Colonic mucosa (tissue), 4 donors: ENCODE results near the gene ALPI. TPM values are rescaled to one million over a fixed set of nuclear protein-coding genes. Genes with fewer than 3 reads are reported as not detected.

Experiments used
- DNase-seq: peaks from one replicate; pipeline ENCODE4 v3.0.0-alpha.2; 2020
- H3K27ac ChIP-seq: fragments of 200-600 bp; one replicate; pipeline ENCODE4 v1.8.0; 2021
- H3K27me3 ChIP-seq: fragments of 200-600 bp; one replicate; pipeline ENCODE4 v1.8.0; 2021
- H3K36me3 ChIP-seq: fragments of 200-600 bp; one replicate; pipeline ENCODE4 v1.8.0; 2021
- H3K4me1 ChIP-seq: fragments of 200-600 bp; one replicate; pipeline ENCODE4 v1.8.0; 2021; ENCODE audit warnings: mild to moderate bottlenecking
- H3K4me3 ChIP-seq: fragments of 200-600 bp; one replicate; pipeline ENCODE4 v1.8.0; 2021
- H3K9ac ChIP-seq, 2 donors: one replicate each; pipeline ENCODE4 v1.7.0; 2013; ENCODE audit warnings: control low read depth in 2 of 2, low read depth in 2 of 2, low read length in 2 of 2
- H3K9me3 ChIP-seq: fragments of 200-600 bp; one replicate; pipeline ENCODE4 v1.8.0; 2021
- intact Hi-C: fragments of 100-400 bp; cut with DNase I; formaldehyde crosslinking; loops from one replicate; pipeline ENCODE4 v1.14.1; 2022
- total RNA-seq, 2 donors: library from RNA; stranded (reverse); fragmentation: NEBNext Ultra II Directional in 1 of 2; extraction: Animal tissue kit (Norgen Biotek cat#: 25700) in 1 of 2; gene quantifications; one replicate each; pipeline ENCODE4 v1.2.1, GENCODE V29; 2021
- TF ChIP-seq, protein P1 (sequence below): fragments of 200-600 bp; IDR thresholded peaks from one replicate; pipeline ENCODE4 v1.8.0; 2022; ENCODE audit warnings: antibody characterized with exemption, mild to moderate bottlenecking
- donor health status: healthy.
- donor health status: DM: no; HTN: no; CAD: no.
- donor health status: DM: no; HTN: no; CAD: no.

Gene ALPI
- total RNA-seq, 2 donors from 2014 or later = 9.4 to 27.1 TPM

DNA sequence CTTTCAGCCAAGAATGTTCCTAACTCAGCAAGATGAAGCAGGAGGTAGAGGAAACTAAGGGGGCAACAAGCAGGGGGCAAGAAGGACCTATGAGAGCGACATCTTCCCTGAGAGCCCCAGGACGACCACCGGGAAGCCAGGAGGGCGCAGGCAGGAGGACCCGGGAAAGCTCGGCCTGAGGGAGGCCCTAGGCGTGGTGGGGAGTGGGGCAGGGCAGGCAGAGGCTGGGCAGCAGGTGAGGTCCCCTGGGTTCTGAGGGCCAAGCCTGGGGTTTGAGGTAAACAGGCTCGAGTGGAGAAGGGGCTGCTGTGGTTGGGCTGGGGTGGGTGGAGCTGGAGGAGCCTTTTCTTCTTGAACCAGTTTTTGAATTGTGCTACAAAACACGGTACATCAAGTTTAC lies 1.3 kb upstream of the ALPI start:
- intact Hi-C loops = no loop called here
- DNase-seq = no peak

DNA sequence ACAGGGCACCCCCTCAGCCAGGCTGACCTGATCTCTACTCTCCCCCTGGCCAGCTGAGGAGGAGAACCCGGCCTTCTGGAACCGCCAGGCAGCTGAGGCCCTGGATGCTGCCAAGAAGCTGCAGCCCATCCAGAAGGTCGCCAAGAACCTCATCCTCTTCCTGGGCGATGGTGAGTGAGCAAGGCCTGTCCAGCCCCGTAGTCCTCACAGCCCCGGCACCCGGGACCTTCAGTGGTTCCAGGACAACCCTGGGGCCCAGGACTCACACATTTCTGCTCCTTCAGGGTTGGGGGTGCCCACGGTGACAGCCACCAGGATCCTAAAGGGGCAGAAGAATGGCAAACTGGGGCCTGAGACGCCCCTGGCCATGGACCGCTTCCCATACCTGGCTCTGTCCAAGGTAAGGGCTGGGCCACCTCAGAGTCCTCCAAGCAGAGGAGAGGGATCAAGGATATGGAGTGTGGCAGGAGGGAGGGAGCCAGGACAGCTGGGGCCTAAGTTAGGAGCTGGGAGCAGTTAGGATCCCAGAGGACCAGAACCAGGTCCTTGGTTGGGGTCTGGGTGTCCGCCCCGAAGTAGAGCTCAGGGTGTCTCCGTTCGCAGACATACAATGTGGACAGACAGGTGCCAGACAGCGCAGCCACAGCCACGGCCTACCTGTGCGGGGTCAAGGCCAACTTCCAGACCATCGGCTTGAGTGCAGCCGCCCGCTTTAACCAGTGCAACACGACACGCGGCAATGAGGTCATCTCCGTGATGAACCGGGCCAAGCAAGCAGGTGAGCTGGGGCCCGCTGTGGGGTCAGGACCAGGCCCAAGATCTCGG lies 555 bp downstream of the ALPI start:
- TF ChIP-seq, protein P1, sequence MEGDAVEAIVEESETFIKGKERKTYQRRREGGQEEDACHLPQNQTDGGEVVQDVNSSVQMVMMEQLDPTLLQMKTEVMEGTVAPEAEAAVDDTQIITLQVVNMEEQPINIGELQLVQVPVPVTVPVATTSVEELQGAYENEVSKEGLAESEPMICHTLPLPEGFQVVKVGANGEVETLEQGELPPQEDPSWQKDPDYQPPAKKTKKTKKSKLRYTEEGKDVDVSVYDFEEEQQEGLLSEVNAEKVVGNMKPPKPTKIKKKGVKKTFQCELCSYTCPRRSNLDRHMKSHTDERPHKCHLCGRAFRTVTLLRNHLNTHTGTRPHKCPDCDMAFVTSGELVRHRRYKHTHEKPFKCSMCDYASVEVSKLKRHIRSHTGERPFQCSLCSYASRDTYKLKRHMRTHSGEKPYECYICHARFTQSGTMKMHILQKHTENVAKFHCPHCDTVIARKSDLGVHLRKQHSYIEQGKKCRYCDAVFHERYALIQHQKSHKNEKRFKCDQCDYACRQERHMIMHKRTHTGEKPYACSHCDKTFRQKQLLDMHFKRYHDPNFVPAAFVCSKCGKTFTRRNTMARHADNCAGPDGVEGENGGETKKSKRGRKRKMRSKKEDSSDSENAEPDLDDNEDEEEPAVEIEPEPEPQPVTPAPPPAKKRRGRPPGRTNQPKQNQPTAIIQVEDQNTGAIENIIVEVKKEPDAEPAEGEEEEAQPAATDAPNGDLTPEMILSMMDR = no peak
- H3K9me3 ChIP-seq = no peaks in the 10 kb centered on the region
- intact Hi-C loops = no loop called here
- DNase-seq = no peak
- no peak overlapping the region for H3K9ac ChIP-seq
- peaks cover 4% of the 10 kb centered on the region for H3K27me3 ChIP-seq
- no peak overlapping the region for H3K4me3 ChIP-seq
- H3K36me3 ChIP-seq = no peaks in the 10 kb centered on the region
- H3K27ac ChIP-seq = no peak overlapping the region
- H3K4me1 ChIP-seq = no peaks in the 10 kb centered on the region

More for the DNA sequence above, 1.3 kb upstream of the ALPI start:
- H3K36me3 ChIP-seq = no peaks in the 10 kb centered on the region
- peaks cover 4% of the 10 kb centered on the region for H3K27me3 ChIP-seq
- no peak overlapping the region for H3K9ac ChIP-seq
- no peaks in the 10 kb centered on the region for H3K4me1 ChIP-seq
- H3K27ac ChIP-seq = no peak overlapping the region
- no peak overlapping the region for H3K4me3 ChIP-seq
- TF ChIP-seq, protein P1 = no peak
- no peaks in the 10 kb centered on the region for H3K9me3 ChIP-seq

DNA sequence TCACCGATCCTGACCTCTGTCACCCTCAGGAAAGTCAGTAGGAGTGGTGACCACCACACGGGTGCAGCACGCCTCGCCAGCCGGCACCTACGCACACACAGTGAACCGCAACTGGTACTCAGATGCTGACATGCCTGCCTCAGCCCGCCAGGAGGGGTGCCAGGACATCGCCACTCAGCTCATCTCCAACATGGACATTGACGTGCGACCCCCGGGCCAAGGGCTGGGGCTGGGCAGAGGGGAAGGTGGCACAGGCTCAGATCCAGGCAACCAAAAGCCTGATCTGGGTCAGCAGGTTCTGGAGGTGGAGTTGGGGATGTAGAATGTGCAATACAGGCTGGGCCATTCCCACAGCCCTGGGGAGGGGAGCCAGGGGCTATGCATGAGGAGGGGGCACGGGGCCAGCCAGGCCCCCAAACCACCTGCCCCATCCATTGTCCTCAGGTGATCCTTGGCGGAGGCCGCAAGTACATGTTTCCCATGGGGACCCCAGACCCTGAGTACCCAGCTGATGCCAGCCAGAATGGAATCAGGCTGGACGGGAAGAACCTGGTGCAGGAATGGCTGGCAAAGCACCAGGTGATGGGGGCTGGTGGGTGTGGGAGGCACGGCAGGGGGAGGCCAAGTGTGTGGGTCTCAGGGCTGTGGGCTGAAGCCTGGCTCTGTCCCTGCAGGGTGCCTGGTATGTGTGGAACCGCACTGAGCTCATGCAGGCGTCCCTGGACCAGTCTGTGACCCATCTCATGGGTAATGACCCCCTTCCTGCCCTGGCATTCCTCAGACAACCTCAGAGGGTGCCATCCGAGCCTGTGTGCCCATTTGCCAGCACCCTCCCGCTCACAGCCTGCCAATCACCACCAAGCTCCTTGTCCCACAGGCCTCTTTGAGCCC lies 1.4 kb downstream of the ALPI start:
- intact Hi-C loops = no loop called here

DNA sequence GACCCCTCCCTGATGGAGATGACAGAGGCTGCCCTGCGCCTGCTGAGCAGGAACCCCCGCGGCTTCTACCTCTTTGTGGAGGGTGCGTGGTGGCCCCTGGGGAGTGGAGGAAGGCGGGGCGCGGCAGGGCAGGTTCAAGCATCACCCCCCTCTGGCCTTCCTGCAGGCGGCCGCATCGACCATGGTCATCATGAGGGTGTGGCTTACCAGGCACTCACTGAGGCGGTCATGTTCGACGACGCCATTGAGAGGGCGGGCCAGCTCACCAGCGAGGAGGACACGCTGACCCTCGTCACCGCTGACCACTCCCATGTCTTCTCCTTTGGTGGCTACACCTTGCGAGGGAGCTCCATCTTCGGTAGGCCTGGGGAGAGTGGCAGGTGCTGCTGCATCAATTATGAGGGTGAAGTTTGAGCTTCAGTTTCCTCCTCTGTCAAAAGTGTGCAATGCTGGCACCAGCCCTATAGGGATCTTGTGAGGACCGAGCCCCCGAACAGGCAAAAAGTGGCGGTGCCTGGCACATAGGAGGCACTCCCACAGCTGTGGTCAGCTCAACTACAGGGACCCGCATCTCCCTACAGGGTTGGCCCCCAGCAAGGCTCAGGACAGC lies 2.2 kb downstream of the ALPI start:
- TF ChIP-seq, protein P1 = no peak
- H3K27ac ChIP-seq = no peak overlapping the region
- DNase-seq = no peak
- H3K9ac ChIP-seq = no peak overlapping the region
- H3K4me3 ChIP-seq = no peak overlapping the region
- no peaks in the 10 kb centered on the region for H3K4me1 ChIP-seq
- H3K9me3 ChIP-seq = no peaks in the 10 kb centered on the region
- H3K27me3 ChIP-seq = peaks cover 4% of the 10 kb centered on the region
- intact Hi-C loops = no loop called here
- no peaks in the 10 kb centered on the region for H3K36me3 ChIP-seq

More for the DNA sequence above, 1.4 kb downstream of the ALPI start:
- no peak for DNase-seq
- Histone ChIP-seq H3K9me3 (no peaks in the 10 kb centered on the region), H3K27ac (no peak overlapping the region), H3K4me1 (no peaks in the 10 kb centered on the region), H3K4me3 (no peak overlapping the region), H3K9ac (no peak overlapping the region), H3K27me3 (peaks cover 4% of the 10 kb centered on the region), H3K36me3 (no peaks in the 10 kb centered on the region)
- TF ChIP-seq, protein P1 = no peak

DNA sequence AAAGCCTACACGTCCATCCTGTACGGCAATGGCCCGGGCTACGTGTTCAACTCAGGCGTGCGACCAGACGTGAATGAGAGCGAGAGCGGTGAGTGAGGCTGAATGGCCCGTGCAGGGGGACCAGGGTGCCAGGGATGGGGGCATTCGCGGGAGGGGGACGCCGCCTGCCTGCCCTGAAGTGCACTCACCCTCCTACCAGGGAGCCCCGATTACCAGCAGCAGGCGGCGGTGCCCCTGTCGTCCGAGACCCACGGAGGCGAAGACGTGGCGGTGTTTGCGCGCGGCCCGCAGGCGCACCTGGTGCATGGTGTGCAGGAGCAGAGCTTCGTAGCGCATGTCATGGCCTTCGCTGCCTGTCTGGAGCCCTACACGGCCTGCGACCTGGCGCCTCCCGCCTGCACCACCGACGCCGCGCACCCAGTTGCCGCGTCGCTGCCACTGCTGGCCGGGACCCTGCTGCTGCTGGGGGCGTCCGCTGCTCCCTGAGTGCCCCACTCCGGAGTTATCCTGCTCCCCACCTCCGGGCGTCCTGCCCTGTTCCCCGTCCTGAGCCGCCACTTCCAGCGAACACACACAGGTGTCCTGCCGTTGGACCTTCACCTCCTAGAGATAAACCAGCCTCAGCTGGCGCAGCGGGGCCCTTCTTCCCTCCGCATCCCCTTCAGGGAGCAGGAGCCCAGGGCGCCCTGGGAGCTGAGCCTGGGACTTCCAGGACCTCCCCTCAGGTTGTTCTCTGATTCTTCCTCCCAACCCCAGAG lies 2.9 kb downstream of the ALPI start:
- intact Hi-C loops = no loop called here
- no peaks in the 10 kb centered on the region for H3K9me3 ChIP-seq
- H3K27me3 ChIP-seq = peaks cover 4% of the 10 kb centered on the region
- TF ChIP-seq, protein P1 = no peak
- H3K9ac ChIP-seq = no peak overlapping the region
- no peak overlapping the region for H3K4me3 ChIP-seq
- no peaks in the 10 kb centered on the region for H3K4me1 ChIP-seq
- no peaks in the 10 kb centered on the region for H3K36me3 ChIP-seq
- DNase-seq = no peak
- no peak overlapping the region for H3K27ac ChIP-seq
